Keratinocyte (primary cell): Measurements from ENCODE around the gene PRELID3B. TPM values are rescaled to one million over a fixed set of nuclear protein-coding genes. Genes with fewer than 3 reads are reported as not detected.

ENCODE experiments used
- DNase-seq: peaks from one replicate; pipeline ENCODE4 v3.0.0-alpha.2; 2011; ENCODE audit warnings: low read depth, missing footprints, low spot score
- FAIRE-seq: peaks from 2 replicates; lab custom pipeline; 2011; peaks lifted over from hg19 to GRCh38; lab: Jason Lieb, UNC
- H2AFZ ChIP-seq: 2 replicates; pipeline ENCODE4 v1.6.0; 2012; ENCODE audit warnings: low read length, control low read depth, inconsistent platforms; ENCODE audit not compliant: control insufficient read depth
- H3K27ac ChIP-seq: 2 replicates; pipeline ENCODE4 v1.5.1; 2011; ENCODE audit warnings: low read length; ENCODE audit not compliant: control insufficient read depth, insufficient read depth
- H3K27me3 ChIP-seq: 3 replicates; pipeline ENCODE4 v1.6.0; 2011; ENCODE audit warnings: low read length; ENCODE audit not compliant: control insufficient read depth, insufficient read depth; ENCODE audit errors: extremely low read depth
- H3K36me3 ChIP-seq, 2 experiments: 2 replicates in 1 of 2; 3 replicates in 1 of 2; pipeline ENCODE4 v1.5.1; 2011; ENCODE audit warnings: low read length in 2 of 2, mild to moderate bottlenecking in 1 of 2; ENCODE audit not compliant: control insufficient read depth in 2 of 2, insufficient read depth in 2 of 2; ENCODE audit errors: extremely low read depth in 1 of 2
- H3K4me1 ChIP-seq: 3 replicates; pipeline ENCODE4 v1.5.1; 2011; ENCODE audit warnings: low read length; ENCODE audit not compliant: control insufficient read depth, insufficient read depth; ENCODE audit errors: extremely low read depth
- H3K4me2 ChIP-seq: 3 replicates; pipeline ENCODE4 v1.6.0; 2011; ENCODE audit warnings: low read depth, low read length; ENCODE audit not compliant: control insufficient read depth, insufficient read depth; ENCODE audit errors: extremely low read depth
- H3K4me3 ChIP-seq, 3 experiments: fragments of 200-600 bp in 1 of 3; sonication (generic) in 1 of 3; 2 replicates in 2 of 3; 3 replicates in 1 of 3; pipeline ENCODE4 v1.5.1; 2011 to 2016; ENCODE audit warnings: low read length in 3 of 3, mild to moderate bottlenecking in 3 of 3, control low read depth in 2 of 3, inconsistent platforms in 1 of 3, low read depth in 1 of 3, mixed read lengths in 1 of 3, mixed run types in 1 of 3, moderate library complexity in 1 of 3; ENCODE audit not compliant: control insufficient read depth in 2 of 3, insufficient read depth in 2 of 3; ENCODE audit errors: extremely low read depth in 1 of 3
- H3K79me2 ChIP-seq: 2 replicates; pipeline ENCODE4 v1.6.0; 2012; ENCODE audit warnings: low read length; ENCODE audit not compliant: control insufficient read depth, insufficient read depth
- H3K9ac ChIP-seq: 3 replicates; pipeline ENCODE4 v1.6.0; 2011; ENCODE audit warnings: low read length; ENCODE audit not compliant: control insufficient read depth, insufficient read depth; ENCODE audit errors: extremely low read depth
- H3K9me1 ChIP-seq: 3 replicates; pipeline ENCODE4 v1.6.0; 2011; ENCODE audit warnings: low read length; ENCODE audit not compliant: control insufficient read depth, insufficient read depth; ENCODE audit errors: extremely low read depth
- H3K9me3 ChIP-seq: 2 replicates; pipeline ENCODE4 v1.5.1; 2012; ENCODE audit warnings: low read depth, low read length; ENCODE audit not compliant: control insufficient read depth
- H4K20me1 ChIP-seq: 3 replicates; pipeline ENCODE4 v1.6.0; 2011; ENCODE audit warnings: low read length; ENCODE audit not compliant: control insufficient read depth, insufficient read depth; ENCODE audit errors: extremely low read depth
- EZH2 ChIP-seq: IDR thresholded peaks from one replicate; pipeline ENCODE4 v1.6.1; 2012; ENCODE audit warnings: inconsistent platforms, mild to moderate bottlenecking, low read length, moderate library complexity
- dilution Hi-C: fragments of 300-500 bp; cut with MboI; formaldehyde crosslinking; loops from one replicate; pipeline ENCODE4 v1.7.0; 2020; ENCODE audit warnings: low sequenced_read_pairs; ENCODE audit not compliant: extremely low pct_ligation_motif_present
- polyA plus RNA-seq, 5 experiments: library from polyadenylated mRNA; depleted of rRNA in 3 of 5; stranded (reverse) in 3 of 5; stranded (forward) in 1 of 5; unstranded in 1 of 5; fragments of >200 nt; gene quantifications; 1 replicate in 1 of 5; 2 replicates in 3 of 5; 3 replicates in 1 of 5; pipeline versions ENCODE4 v1.2.1 to v1.2.3, GENCODE V29; 2011 to 2012; ENCODE audit warnings: missing spikeins in 2 of 5, low read depth in 1 of 5, low replicate concordance in 1 of 5
- TF ChIP-seq, protein P1 (sequence below), 3 experiments: IDR thresholded peaks in 1 of 3; conservative IDR thresholded peaks in 1 of 3; optimal IDR thresholded peaks in 1 of 3; 2 replicates in 2 of 3; 3 replicates in 1 of 3; pipeline versions ENCODE3 to v1.5.1; 2011; ENCODE audit warnings: low read length in 3 of 3, mild to moderate bottlenecking in 3 of 3, moderate library complexity in 2 of 3, control low read depth in 1 of 3, inconsistent platforms in 1 of 3; ENCODE audit not compliant: insufficient read depth in 2 of 3; ENCODE audit errors: extremely low read depth in 1 of 3

PRELID3B gene
- polyA plus RNA-seq, 1 donor (not counting 4 experiments of a cell fraction or from before 2014, with no cell fraction given): 86.9 TPM

DNA sequence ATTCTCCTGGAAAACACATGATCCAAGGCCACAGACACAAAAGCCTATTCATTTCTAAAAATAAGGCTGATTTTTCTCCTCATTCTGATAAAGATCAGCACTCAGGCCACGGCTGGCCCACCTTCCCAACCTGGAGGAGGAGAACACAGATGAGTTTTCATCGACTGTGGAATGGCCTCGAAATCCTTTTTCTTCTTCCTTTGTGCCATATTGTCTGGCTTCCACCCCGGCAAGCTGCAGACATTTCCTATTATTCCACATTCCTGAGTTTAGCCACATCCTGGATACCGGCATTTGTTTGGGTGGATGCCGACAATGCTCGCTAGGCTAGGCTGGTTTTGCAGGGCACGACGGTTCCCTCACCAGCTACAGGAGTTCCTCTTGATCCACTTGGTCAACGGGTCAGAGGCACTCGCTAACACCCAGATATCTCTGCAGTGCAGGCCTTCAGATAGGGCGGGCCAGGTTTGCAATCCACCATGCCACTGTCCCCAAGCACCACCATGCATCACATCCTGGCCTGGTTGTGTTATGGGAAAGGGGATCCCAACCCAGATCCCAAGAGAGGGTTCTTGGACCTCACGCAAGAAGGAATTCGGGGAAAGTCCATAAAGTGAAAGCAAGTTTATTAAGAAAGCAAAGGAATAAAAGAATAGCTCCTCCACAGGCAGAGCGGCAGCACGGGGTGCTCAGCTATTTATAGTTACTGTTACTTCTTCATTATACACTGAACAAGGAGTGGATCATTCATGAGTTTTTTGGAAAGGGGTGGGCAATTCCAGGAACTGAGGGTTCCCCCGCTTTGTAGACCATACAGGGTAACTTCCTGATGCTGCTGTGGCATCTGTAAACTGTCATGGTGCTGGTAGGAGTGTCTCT, 31.4 kb downstream of the PRELID3B start:
- H3K4me2 ChIP-seq: peak overlapping the region; percentile 81
- peak overlapping the region; percentile 3 for H3K9ac ChIP-seq
- no peaks in the 10 kb centered on the region for H3K9me1 ChIP-seq
- dilution Hi-C loops: no loop called here
- FAIRE-seq: peak; percentile 71
- no peaks in the 10 kb centered on the region for H3K9me3 ChIP-seq
- TF ChIP-seq, protein P1, sequence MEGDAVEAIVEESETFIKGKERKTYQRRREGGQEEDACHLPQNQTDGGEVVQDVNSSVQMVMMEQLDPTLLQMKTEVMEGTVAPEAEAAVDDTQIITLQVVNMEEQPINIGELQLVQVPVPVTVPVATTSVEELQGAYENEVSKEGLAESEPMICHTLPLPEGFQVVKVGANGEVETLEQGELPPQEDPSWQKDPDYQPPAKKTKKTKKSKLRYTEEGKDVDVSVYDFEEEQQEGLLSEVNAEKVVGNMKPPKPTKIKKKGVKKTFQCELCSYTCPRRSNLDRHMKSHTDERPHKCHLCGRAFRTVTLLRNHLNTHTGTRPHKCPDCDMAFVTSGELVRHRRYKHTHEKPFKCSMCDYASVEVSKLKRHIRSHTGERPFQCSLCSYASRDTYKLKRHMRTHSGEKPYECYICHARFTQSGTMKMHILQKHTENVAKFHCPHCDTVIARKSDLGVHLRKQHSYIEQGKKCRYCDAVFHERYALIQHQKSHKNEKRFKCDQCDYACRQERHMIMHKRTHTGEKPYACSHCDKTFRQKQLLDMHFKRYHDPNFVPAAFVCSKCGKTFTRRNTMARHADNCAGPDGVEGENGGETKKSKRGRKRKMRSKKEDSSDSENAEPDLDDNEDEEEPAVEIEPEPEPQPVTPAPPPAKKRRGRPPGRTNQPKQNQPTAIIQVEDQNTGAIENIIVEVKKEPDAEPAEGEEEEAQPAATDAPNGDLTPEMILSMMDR (optimal IDR thresholded peaks at IDR 0.05 in 1 of 3, IDR thresholded peaks at IDR 0.05 in 1 of 3, conservative IDR thresholded peaks at IDR 0.05 in 1 of 3; ENCODE audit: extremely low read depth in 1 of 3, insufficient read depth in 2 of 3, low read length in 3 of 3): no peak
- no peak for TF ChIP-seq EZH2
- no peaks in the 10 kb centered on the region for H3K36me3 ChIP-seq
- H3K4me1 ChIP-seq: peaks cover 26% of the 10 kb centered on the region
- no peak for DNase-seq
- H3K27ac ChIP-seq: peak overlapping the region; percentile 81
- H3K79me2 ChIP-seq: peaks cover 5% of the 10 kb centered on the region
- H3K4me3 ChIP-seq: peak overlapping the region in 1 of 3 experiments; percentile 39
- H2AFZ ChIP-seq: peak overlapping the region; percentile 76
- H4K20me1 ChIP-seq: no peaks in the 10 kb centered on the region
- no peaks in the 10 kb centered on the region for H3K27me3 ChIP-seq

DNA sequence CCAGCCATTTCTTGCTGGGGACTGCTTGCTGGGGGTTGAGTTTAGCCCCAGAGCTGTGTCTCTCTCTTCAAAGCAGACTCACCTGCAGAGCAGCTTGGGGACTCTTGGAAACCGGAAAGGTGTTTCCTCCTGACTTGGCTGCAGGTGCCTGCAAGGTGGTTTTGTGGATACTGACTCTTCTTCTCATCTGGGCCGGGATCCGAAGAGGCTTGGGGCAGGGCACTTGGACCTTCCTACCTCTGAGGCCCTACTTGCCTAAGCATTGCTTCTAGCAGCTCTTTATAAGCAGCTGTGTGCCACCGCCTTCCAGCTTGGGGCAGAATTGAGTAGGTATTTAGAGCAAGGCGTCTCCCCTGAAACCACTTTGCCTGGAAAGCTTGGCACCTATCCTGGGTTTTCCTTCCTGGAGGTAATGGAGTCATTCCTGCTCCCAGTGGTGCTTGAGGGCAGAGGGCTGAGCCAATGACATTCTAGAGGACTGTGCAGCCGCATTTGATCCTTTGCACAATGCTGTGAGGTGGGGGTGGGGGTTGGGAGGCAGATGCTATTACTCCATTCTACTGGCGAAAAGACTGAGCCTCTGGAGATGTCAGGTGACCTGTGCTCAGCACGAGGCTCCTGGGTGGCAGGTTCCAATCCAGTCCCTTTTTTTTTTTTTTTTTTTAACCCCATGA, 32.1 kb downstream of the PRELID3B start:
- dilution Hi-C loops: no loop called here
- Histone ChIP-seq H2AFZ (no peak overlapping the region), H3K27ac (peak overlapping the region; percentile 81)

More for the DNA sequence above, 32.1 kb downstream of the PRELID3B start:
- Histone ChIP-seq H3K79me2 (peaks cover 11% of the 10 kb centered on the region), H3K9ac (no peak overlapping the region), H3K4me1 (peaks cover 32% of the 10 kb centered on the region), H3K9me3 (no peaks in the 10 kb centered on the region), H3K4me3 (peak overlapping the region in 1 of 3 experiments; percentile 39), H4K20me1 (no peaks in the 10 kb centered on the region), H3K36me3 (no peaks in the 10 kb centered on the region), H3K4me2 (peak overlapping the region; percentile 81), H3K27me3 (no peaks in the 10 kb centered on the region), H3K9me1 (no peaks in the 10 kb centered on the region)
- FAIRE-seq (peak; percentile 44), DNase-seq (peak; percentile 45)
- TF ChIP-seq, protein P1 (optimal IDR thresholded peaks at IDR 0.05 in 1 of 3, IDR thresholded peaks at IDR 0.05 in 1 of 3, conservative IDR thresholded peaks at IDR 0.05 in 1 of 3; ENCODE audit: extremely low read depth in 1 of 3, insufficient read depth in 2 of 3, low read length in 3 of 3): peak in 1 of 3 experiments; percentile 15
- no peak for TF ChIP-seq EZH2
